Measurements from ENCODE around the gene FAM117B. TPM values are rescaled to one million over a fixed set of nuclear protein-coding genes. Genes with fewer than 3 reads are reported as not detected.

Gene FAM117B
- total RNA-seq, 1 donor from 2014 or later, result 7.2 TPM

DNA sequence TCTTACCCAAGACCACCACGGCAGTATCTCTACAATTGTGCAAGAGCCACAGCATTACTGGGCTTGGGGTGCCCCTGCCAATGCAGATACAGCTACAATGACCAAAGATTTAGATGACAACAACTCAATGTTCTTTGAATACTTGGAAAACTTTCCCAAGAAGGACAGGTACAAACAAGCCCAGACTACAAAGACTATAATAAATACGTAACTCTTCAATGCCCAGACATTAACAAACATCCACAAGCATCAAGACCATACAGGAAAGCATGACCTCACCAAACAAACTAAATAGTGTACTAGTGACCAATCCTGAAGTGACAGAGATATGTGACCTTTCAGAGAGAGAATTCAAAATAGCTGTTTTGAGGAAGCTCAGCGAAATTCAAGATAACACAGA is 174.0 kb downstream of the FAM117B start:
- peaks cover 5% of the 10 kb centered on the region for H3K36me3 Mint-ChIP-seq (ENCODE audit: low read depth, unreplicated experiment)
- DNase-seq (ENCODE audit: low read depth), result no peak
- Histone ChIP-seq H3K4me1 (ENCODE audit: insufficient read depth, low read length) (no peaks in the 10 kb centered on the region), H2AFZ (ENCODE audit: low read depth, low read length) (no peak overlapping the region), H3K4me2 (ENCODE audit: low read length) (no peak overlapping the region), H3K79me2 (ENCODE audit: insufficient read depth, low read length) (no peaks in the 10 kb centered on the region), H3K4me3 (ENCODE audit: insufficient read depth, low read depth, low read length) (no peak overlapping the region), H3K36me3 (ENCODE audit: insufficient read depth, low read length) (no peaks in the 10 kb centered on the region), H3K9ac (ENCODE audit: low read length) (no peak overlapping the region), H3K27ac (ENCODE audit: low read depth, low read length) (no peak overlapping the region), H3K9me3 (ENCODE audit: insufficient read depth, low read depth, low read length) (no peaks in the 10 kb centered on the region), H4K20me1 (ENCODE audit: insufficient read depth, low read length) (no peaks in the 10 kb centered on the region), H3K27me3 (ENCODE audit: insufficient read depth, low read length) (no peaks in the 10 kb centered on the region)
- no peaks in the 10 kb centered on the region for H3K4me1 Mint-ChIP-seq (ENCODE audit: low read depth, unreplicated experiment)
- no peak overlapping the region for H3K27ac Mint-ChIP-seq (ENCODE audit: unreplicated experiment)
- no peak overlapping the region for H3K4me3 Mint-ChIP-seq (ENCODE audit: unreplicated experiment)
- FAIRE-seq, result no peak
- TF ChIP-seq EZH2 (IDR thresholded peaks at IDR 0.05; ENCODE audit: insufficient read depth, low read length) (no peak), CTCF (IDR thresholded peaks at IDR 0.05; ENCODE audit: insufficient read depth, low read depth, low read length) (no peak)
- H3K9me3 Mint-ChIP-seq (ENCODE audit: unreplicated experiment), result no peaks in the 10 kb centered on the region
- H3K27me3 Mint-ChIP-seq (ENCODE audit: low read depth, unreplicated experiment), result no peaks in the 10 kb centered on the region

GRCh38 chr2:202813387-202813786 is 178.6 kb downstream of the FAM117B start:
- peaks cover 5% of the 10 kb centered on the region for H3K36me3 Mint-ChIP-seq (ENCODE audit: low read depth, unreplicated experiment)
- DNase-seq (ENCODE audit: low read depth), result no peak
- H3K4me1 ChIP-seq (ENCODE audit: insufficient read depth, low read length), result no peaks in the 10 kb centered on the region
- H3K9me3 ChIP-seq (ENCODE audit: insufficient read depth, low read depth, low read length), result no peaks in the 10 kb centered on the region
- no peak overlapping the region for H3K9ac ChIP-seq (ENCODE audit: low read length)
- H3K27me3 Mint-ChIP-seq (ENCODE audit: low read depth, unreplicated experiment), result no peaks in the 10 kb centered on the region
- no peak overlapping the region for H2AFZ ChIP-seq (ENCODE audit: low read depth, low read length)
- no peak for FAIRE-seq
- no peak overlapping the region for H3K27ac ChIP-seq (ENCODE audit: low read depth, low read length)
- H3K27ac Mint-ChIP-seq (ENCODE audit: unreplicated experiment), result no peak overlapping the region
- TF ChIP-seq CTCF (IDR thresholded peaks at IDR 0.05; ENCODE audit: insufficient read depth, low read depth, low read length), result no peak
- no peak for TF ChIP-seq EZH2 (IDR thresholded peaks at IDR 0.05; ENCODE audit: insufficient read depth, low read length)
- H3K9me3 Mint-ChIP-seq (ENCODE audit: unreplicated experiment), result no peaks in the 10 kb centered on the region
- no peaks in the 10 kb centered on the region for H4K20me1 ChIP-seq (ENCODE audit: insufficient read depth, low read length)
- H3K4me3 Mint-ChIP-seq (ENCODE audit: unreplicated experiment), result no peak overlapping the region
- no peak overlapping the region for H3K4me3 ChIP-seq (ENCODE audit: insufficient read depth, low read depth, low read length)
- no peaks in the 10 kb centered on the region for H3K36me3 ChIP-seq (ENCODE audit: insufficient read depth, low read length)
- no peak overlapping the region for H3K4me2 ChIP-seq (ENCODE audit: low read length)
- no peaks in the 10 kb centered on the region for H3K27me3 ChIP-seq (ENCODE audit: insufficient read depth, low read length)
- no peaks in the 10 kb centered on the region for H3K79me2 ChIP-seq (ENCODE audit: insufficient read depth, low read length)
- peaks cover 9% of the 10 kb centered on the region for H3K4me1 Mint-ChIP-seq (ENCODE audit: low read depth, unreplicated experiment)

DNA sequence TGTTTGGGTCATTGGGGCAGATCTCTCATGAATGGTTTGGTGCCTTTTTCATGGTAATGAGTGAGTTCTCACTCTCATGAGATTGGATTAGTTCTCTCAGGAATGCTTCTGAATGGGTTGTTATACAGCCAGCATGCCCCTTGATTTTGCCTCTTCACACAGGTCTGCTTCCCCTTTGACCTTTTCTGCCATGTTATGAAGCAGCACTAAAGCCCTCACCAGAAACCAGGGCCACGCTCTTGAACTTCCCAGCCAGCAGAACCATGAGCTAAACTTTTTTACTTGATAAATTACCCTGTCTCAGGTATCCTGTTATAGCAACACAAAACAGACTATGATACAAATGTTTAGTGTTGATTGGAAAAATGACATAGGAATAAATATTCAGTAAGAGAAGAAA is 179.5 kb downstream of the FAM117B start:
- Mint-ChIP-seq H3K4me1 (ENCODE audit: low read depth, unreplicated experiment) (peaks cover 9% of the 10 kb centered on the region), H3K27ac (ENCODE audit: unreplicated experiment) (no peak overlapping the region), H3K4me3 (ENCODE audit: unreplicated experiment) (no peak overlapping the region), H3K9me3 (ENCODE audit: unreplicated experiment) (no peaks in the 10 kb centered on the region), H3K27me3 (ENCODE audit: low read depth, unreplicated experiment) (no peaks in the 10 kb centered on the region), H3K36me3 (ENCODE audit: low read depth, unreplicated experiment) (peaks cover 2% of the 10 kb centered on the region)
- TF ChIP-seq CTCF (IDR thresholded peaks at IDR 0.05; ENCODE audit: insufficient read depth, low read depth, low read length), result no peak
- Histone ChIP-seq H3K79me2 (ENCODE audit: insufficient read depth, low read length) (no peaks in the 10 kb centered on the region), H3K9ac (ENCODE audit: low read length) (no peak overlapping the region), H3K9me3 (ENCODE audit: insufficient read depth, low read depth, low read length) (no peaks in the 10 kb centered on the region), H3K27ac (ENCODE audit: low read depth, low read length) (no peak overlapping the region), H2AFZ (ENCODE audit: low read depth, low read length) (no peak overlapping the region), H3K27me3 (ENCODE audit: insufficient read depth, low read length) (no peaks in the 10 kb centered on the region), H3K4me2 (ENCODE audit: low read length) (no peak overlapping the region), H3K36me3 (ENCODE audit: insufficient read depth, low read length) (no peaks in the 10 kb centered on the region), H3K4me1 (ENCODE audit: insufficient read depth, low read length) (no peaks in the 10 kb centered on the region), H4K20me1 (ENCODE audit: insufficient read depth, low read length) (no peaks in the 10 kb centered on the region), H3K4me3 (ENCODE audit: insufficient read depth, low read depth, low read length) (no peak overlapping the region)
- FAIRE-seq, result no peak
- DNase-seq (ENCODE audit: low read depth), result no peak
